HCT116 (cell line): ENCODE measurements around the gene FERMT1.

ENCODE experiments used
- EZH2 ChIP-seq: fragments of 200-600 bp; sonication (generic); IDR thresholded peaks from 2 replicates; pipeline ENCODE4 v1.6.1; 2017; ENCODE audit warnings: antibody characterized with exemption, mixed run types
- SP1 ChIP-seq: IDR thresholded peaks from 2 replicates; pipeline ENCODE4 v1.6.1; 2012; ENCODE audit warnings: low read depth
- YY1 ChIP-seq: IDR thresholded peaks from 2 replicates; pipeline ENCODE4 v1.6.1; 2011; ENCODE audit warnings: low read length, low read depth, moderate library complexity, mild to moderate bottlenecking; ENCODE audit not compliant: insufficient replicate concordance; ENCODE audit errors: extremely low read depth
- ZNF274 ChIP-seq: fragments of 200-500 bp; sonication (Bioruptor generic); IDR thresholded peaks from 2 replicates; pipeline ENCODE4 v1.6.1; 2014; ENCODE audit warnings: mild to moderate bottlenecking, low read depth, low read length, inconsistent platforms
- TF ChIP-seq, protein P1 (sequence below), 3 experiments: fragments of 200-600 bp in 1 of 3; sonication (generic) in 1 of 3; IDR thresholded peaks in 2 of 3; conservative IDR thresholded peaks in 1 of 3; 2 replicates each; pipeline ENCODE4 v1.5.1; 2012 to 2017; ENCODE audit warnings: low read depth in 2 of 3, low read length in 2 of 3, antibody characterized with exemption in 1 of 3, borderline replicate concordance in 1 of 3, control low read depth in 1 of 3, mild to moderate bottlenecking in 1 of 3, mixed read lengths in 1 of 3, mixed run types in 1 of 3, moderate library complexity in 1 of 3; ENCODE audit not compliant: insufficient read depth in 1 of 3
- TF ChIP-seq, protein P2 (sequence below): IDR thresholded peaks from 2 replicates; pipeline ENCODE4 v1.6.1; 2012; ENCODE audit warnings: low read depth

DNA sequence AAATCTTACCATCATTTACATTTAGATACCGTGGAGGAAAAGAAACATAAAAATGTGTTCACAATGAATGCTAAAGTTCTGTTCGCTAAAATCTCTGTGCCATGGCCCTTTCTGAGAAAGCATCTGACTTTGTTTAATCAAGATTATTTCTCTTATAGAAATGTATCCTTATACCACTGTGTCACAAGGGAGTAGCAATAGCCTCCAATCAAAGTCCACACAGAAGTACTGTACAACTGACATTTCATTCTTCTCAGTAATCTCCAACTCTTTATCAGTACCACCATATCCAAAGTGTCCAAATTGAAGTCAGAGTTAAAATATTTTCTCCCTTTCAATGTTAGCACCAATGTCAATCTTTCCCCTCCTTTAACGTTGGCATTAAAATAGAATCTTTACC, 6.1 kb downstream of the FERMT1 start:
- TF ChIP-seq SP1 (no peak), EZH2 (no peak), YY1 (no peak), ZNF274 (no peak)
- TF ChIP-seq, protein P1, sequence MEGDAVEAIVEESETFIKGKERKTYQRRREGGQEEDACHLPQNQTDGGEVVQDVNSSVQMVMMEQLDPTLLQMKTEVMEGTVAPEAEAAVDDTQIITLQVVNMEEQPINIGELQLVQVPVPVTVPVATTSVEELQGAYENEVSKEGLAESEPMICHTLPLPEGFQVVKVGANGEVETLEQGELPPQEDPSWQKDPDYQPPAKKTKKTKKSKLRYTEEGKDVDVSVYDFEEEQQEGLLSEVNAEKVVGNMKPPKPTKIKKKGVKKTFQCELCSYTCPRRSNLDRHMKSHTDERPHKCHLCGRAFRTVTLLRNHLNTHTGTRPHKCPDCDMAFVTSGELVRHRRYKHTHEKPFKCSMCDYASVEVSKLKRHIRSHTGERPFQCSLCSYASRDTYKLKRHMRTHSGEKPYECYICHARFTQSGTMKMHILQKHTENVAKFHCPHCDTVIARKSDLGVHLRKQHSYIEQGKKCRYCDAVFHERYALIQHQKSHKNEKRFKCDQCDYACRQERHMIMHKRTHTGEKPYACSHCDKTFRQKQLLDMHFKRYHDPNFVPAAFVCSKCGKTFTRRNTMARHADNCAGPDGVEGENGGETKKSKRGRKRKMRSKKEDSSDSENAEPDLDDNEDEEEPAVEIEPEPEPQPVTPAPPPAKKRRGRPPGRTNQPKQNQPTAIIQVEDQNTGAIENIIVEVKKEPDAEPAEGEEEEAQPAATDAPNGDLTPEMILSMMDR (IDR thresholded peaks at IDR 0.05 in 2 of 3, conservative IDR thresholded peaks at IDR 0.05 in 1 of 3; ENCODE audit: borderline replicate concordance in 1 of 3, insufficient read depth in 1 of 3, low read depth in 2 of 3, low read length in 2 of 3), result no peak
- TF ChIP-seq, protein P2, sequence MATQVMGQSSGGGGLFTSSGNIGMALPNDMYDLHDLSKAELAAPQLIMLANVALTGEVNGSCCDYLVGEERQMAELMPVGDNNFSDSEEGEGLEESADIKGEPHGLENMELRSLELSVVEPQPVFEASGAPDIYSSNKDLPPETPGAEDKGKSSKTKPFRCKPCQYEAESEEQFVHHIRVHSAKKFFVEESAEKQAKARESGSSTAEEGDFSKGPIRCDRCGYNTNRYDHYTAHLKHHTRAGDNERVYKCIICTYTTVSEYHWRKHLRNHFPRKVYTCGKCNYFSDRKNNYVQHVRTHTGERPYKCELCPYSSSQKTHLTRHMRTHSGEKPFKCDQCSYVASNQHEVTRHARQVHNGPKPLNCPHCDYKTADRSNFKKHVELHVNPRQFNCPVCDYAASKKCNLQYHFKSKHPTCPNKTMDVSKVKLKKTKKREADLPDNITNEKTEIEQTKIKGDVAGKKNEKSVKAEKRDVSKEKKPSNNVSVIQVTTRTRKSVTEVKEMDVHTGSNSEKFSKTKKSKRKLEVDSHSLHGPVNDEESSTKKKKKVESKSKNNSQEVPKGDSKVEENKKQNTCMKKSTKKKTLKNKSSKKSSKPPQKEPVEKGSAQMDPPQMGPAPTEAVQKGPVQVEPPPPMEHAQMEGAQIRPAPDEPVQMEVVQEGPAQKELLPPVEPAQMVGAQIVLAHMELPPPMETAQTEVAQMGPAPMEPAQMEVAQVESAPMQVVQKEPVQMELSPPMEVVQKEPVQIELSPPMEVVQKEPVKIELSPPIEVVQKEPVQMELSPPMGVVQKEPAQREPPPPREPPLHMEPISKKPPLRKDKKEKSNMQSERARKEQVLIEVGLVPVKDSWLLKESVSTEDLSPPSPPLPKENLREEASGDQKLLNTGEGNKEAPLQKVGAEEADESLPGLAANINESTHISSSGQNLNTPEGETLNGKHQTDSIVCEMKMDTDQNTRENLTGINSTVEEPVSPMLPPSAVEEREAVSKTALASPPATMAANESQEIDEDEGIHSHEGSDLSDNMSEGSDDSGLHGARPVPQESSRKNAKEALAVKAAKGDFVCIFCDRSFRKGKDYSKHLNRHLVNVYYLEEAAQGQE, result no peak
